Articular chondrocyte of knee joint (primary cell): Measurements from ENCODE around the gene SLX4IP. TPM values are rescaled to one million over a fixed set of nuclear protein-coding genes. Genes with fewer than 3 reads are reported as not detected.

Source experiments
- small RNA-seq: library from RNA; depleted of rRNA; stranded (forward); fragments of <200 nt; gene quantifications from one replicate; pipeline ENCODE3, GENCODE V24; 2012
- total RNA-seq: library from RNA; depleted of rRNA; stranded (reverse); fragments of >200 nt; gene quantifications from 2 replicates; pipeline ENCODE4 v1.2.3, GENCODE V29; 2012

Gene SLX4IP
- total RNA-seq, result 6.4 and 9.2 TPM in 2 replicates

GRCh38 chr20:10434832-10435812 is at the start of gene SLX4IP:
Gene SLX4IP (plus strand): TSS chr20:10435305. CDS start chr20:10458205, 22,900 bp downstream.

GRCh38 chr20:10433623-10434466 is 1.3 kb upstream of the SLX4IP start, which contains the start of gene MKKS:
Gene MKKS (minus strand): TSS chr20:10434222. CDS start chr20:10413514, 20,708 bp downstream.

GRCh38 chr20:10673842-10674683 is 239.0 kb downstream of the SLX4IP start, which contains the start of gene JAG1:
Gene JAG1 (minus strand): TSS chr20:10673999. CDS start chr20:10673530, 469 bp downstream.

Small RNA genes lying within 50 kb of the gene (small RNA-seq; reads per million reads assigned to genes)
- gene MIR6870, result not detected

Other genes with a start within 250 kb of the SLX4IP start
- not detected in 2 replicates for gene SNAP25, start 216.5 kb upstream of the SLX4IP start, total RNA-seq
- gene MKKS, start 1.1 kb upstream of the SLX4IP start, total RNA-seq, result 7.6 and 11.8 TPM in 2 replicates
- 71.6 and 155 TPM in 2 replicates for gene JAG1, start 238.7 kb downstream of the SLX4IP start, total RNA-seq